ENCODE results near the gene TULP4. TPM values are rescaled to one million over a fixed set of nuclear protein-coding genes. Genes with fewer than 3 reads are reported as not detected.
A peak's percentile ranks its signal among the peaks of the same experiment; 100 is the strongest.

Gene TULP4

GRCh38 chr6:158559895-158560835 lies 247.9 kb downstream of the TULP4 start, which contains the start of gene TMEM181:
TMEM181 (plus strand) TSS chr6:158560091; CDS start chr6:158560225, 134 bp downstream.
- peak within 1 kb of the TSS; percentile 91 for H3K9ac ChIP-seq (ENCODE audit: low read length)
- no peak within 1 kb of the TSS for H2AK5ac ChIP-seq (ENCODE audit: low read length, severe bottlenecking)
- peaks cover 19% of the 10 kb centered on the region for H3K79me1 ChIP-seq (replicated peaks; ENCODE audit: low read length, poor library complexity, severe bottlenecking)
- peaks cover 0 to 3% of the 10 kb centered on the region in 2 experiments for H3K36me3 ChIP-seq (ENCODE audit: control insufficient read depth in 1 of 2, insufficient read depth in 2 of 2, low read depth in 1 of 2, low read length in 2 of 2)
- no peak within 1 kb of the TSS for H2BK5ac ChIP-seq (ENCODE audit: low read depth, low read length, poor library complexity, severe bottlenecking)
- peak within 1 kb of the TSS; percentile 83 for H4K8ac ChIP-seq (ENCODE audit: low read length)
- H3K9me3 ChIP-seq (ENCODE audit: control insufficient read depth, low read length), result no peaks in the 10 kb centered on the region
- peak within 1 kb of the TSS; percentile 91 for H4K91ac ChIP-seq (ENCODE audit: low read length)
- peak within 1 kb of the TSS in 1 of 2 experiments; percentile 95 for H3K14ac ChIP-seq (ENCODE audit: low read length in 2 of 2)
- peak within 1 kb of the TSS in 1 of 2 experiments; percentile 24 for H2BK12ac ChIP-seq (ENCODE audit: low read length in 2 of 2)
- peak within 1 kb of the TSS; percentile 91 to 93 for H3K18ac ChIP-seq (ENCODE audit: low read depth in 1 of 2, low read length in 2 of 2)
- peak within 1 kb of the TSS in 1 of 2 experiments; percentile 94 for H3K23ac ChIP-seq (ENCODE audit: low read length in 2 of 2)
- H2AFZ ChIP-seq (ENCODE audit: low read depth, low read length), result peak within 1 kb of the TSS; percentile 21
- peak within 1 kb of the TSS; percentile 97 for H3K4me2 ChIP-seq (ENCODE audit: low read length, poor library complexity, severe bottlenecking)
- H2BK15ac ChIP-seq (ENCODE audit: low read depth, poor library complexity, severe bottlenecking), result peak within 1 kb of the TSS; percentile 36
- H3K4me1 ChIP-seq (ENCODE audit: control insufficient read depth, insufficient read depth, low read depth, low read length), result peaks cover 21% of the 10 kb centered on the region
- peak within 1 kb of the TSS; percentile 44 for H3K27ac ChIP-seq (ENCODE audit: low read length, poor library complexity, severe bottlenecking)
- DNase-seq, result peak; percentile 85
- peak within 1 kb of the TSS; percentile 91 for H2BK120ac ChIP-seq (ENCODE audit: low read depth, low read length)
- H3K4me3 ChIP-seq (ENCODE audit: insufficient read depth in 1 of 2, low read depth in 1 of 2, low read length in 2 of 2), result peak within 1 kb of the TSS; percentile 84 to 93
- H3K27me3 ChIP-seq (ENCODE audit: control insufficient read depth in 1 of 2, insufficient read depth in 1 of 2, low read length in 2 of 2), result no peaks in the 10 kb centered on the region
- peak within 1 kb of the TSS; percentile 66 to 99 for H3K4ac ChIP-seq (ENCODE audit: low read depth in 1 of 2, low read length in 2 of 2)
- WGBS, result under 1% methylated on average over 83 of the region's 120 CpGs

- Histone ChIP-seq H3K27me3 (ENCODE audit: control insufficient read depth in 1 of 2, insufficient read depth in 1 of 2, low read length in 2 of 2) (no peaks in the 10 kb centered on the region), H3K4me3 (ENCODE audit: insufficient read depth in 1 of 2, low read depth in 1 of 2, low read length in 2 of 2) (peak overlapping the region; percentile 47 to 84), H3K4me2 (ENCODE audit: low read length, poor library complexity, severe bottlenecking) (peak overlapping the region; percentile 97), H2BK12ac (ENCODE audit: low read length in 2 of 2) (no peak overlapping the region), H2BK5ac (ENCODE audit: low read depth, low read length, poor library complexity, severe bottlenecking) (no peak overlapping the region), H3K79me1 (replicated peaks; ENCODE audit: low read length, poor library complexity, severe bottlenecking) (peaks cover 21% of the 10 kb centered on the region), H3K27ac (ENCODE audit: low read length, poor library complexity, severe bottlenecking) (peak overlapping the region; percentile 44), H2BK15ac (ENCODE audit: low read depth, poor library complexity, severe bottlenecking) (no peak overlapping the region), H2AK5ac (ENCODE audit: low read length, severe bottlenecking) (no peak overlapping the region), H2AFZ (ENCODE audit: low read depth, low read length) (no peak overlapping the region), H3K9me3 (ENCODE audit: control insufficient read depth, low read length) (no peaks in the 10 kb centered on the region), H3K18ac (ENCODE audit: low read depth in 1 of 2, low read length in 2 of 2) (peak overlapping the region; percentile 29 to 41), H3K4me1 (ENCODE audit: control insufficient read depth, insufficient read depth, low read depth, low read length) (peaks cover 23% of the 10 kb centered on the region), H3K23ac (ENCODE audit: low read length in 2 of 2) (peak overlapping the region in 1 of 2 experiments; percentile 63), H2BK120ac (ENCODE audit: low read depth, low read length) (no peak overlapping the region), H4K8ac (ENCODE audit: low read length) (peak overlapping the region; percentile 10), H4K91ac (ENCODE audit: low read length) (no peak overlapping the region), H3K14ac (ENCODE audit: low read length in 2 of 2) (peak overlapping the region in 1 of 2 experiments; percentile 46), H3K4ac (ENCODE audit: low read depth in 1 of 2, low read length in 2 of 2) (peak overlapping the region in 1 of 2 experiments; percentile 99), H3K36me3 (ENCODE audit: control insufficient read depth in 1 of 2, insufficient read depth in 2 of 2, low read depth in 1 of 2, low read length in 2 of 2) (peaks cover 0 to 4% of the 10 kb centered on the region in 2 experiments), H3K9ac (ENCODE audit: low read length) (peak overlapping the region; percentile 91)
- WGBS, result 10% methylated on average over 19 of the region's 19 CpGs
- DNase-seq, result peak; percentile 50
These were observed 248.6 kb downstream of the TULP4 start for GRCh38 chr6:158560836-158561320.

Small RNAs within 50 kb of the gene (small RNA-seq; reads per million reads assigned to genes)
- not detected for gene RN7SL173P (ENCODE audit: low read depth)
